Psoas muscle (tissue), 8 donors: ENCODE results near the gene ACP4. TPM values are rescaled to one million over a fixed set of nuclear protein-coding genes. Genes with fewer than 3 reads are reported as not detected.

ENCODE experiments used
- ATAC-seq, 4 donors: fragments of 200-7000 bp; cut with Tn5 transposase; one replicate each; pipeline ENCODE4 v1.9.1; 2020; ENCODE audit warnings: moderate library complexity in 3 of 4, mild to moderate bottlenecking in 2 of 4
- DNase-seq, 2 donors: peaks; one replicate each; pipeline ENCODE4 v3.0.0-alpha.2; 2020
- H3K27ac ChIP-seq: fragments of 200-600 bp; one replicate; pipeline ENCODE4 v1.8.0; 2022
- H3K27me3 ChIP-seq, 3 donors: fragments of 200-600 bp in 1 of 3; one replicate each; pipeline versions ENCODE4 v1.6.1 to v1.8.0; 2013 to 2022; ENCODE audit warnings: low read length in 2 of 3, mild to moderate bottlenecking in 2 of 3, moderate library complexity in 1 of 3; ENCODE audit not compliant: insufficient read depth in 3 of 3
- H3K36me3 ChIP-seq, 2 donors: fragments of 200-600 bp in 1 of 2; one replicate each; pipeline versions ENCODE4 v1.6.1 to v1.8.0; 2013 to 2022; ENCODE audit warnings: low read depth in 1 of 2, mild to moderate bottlenecking in 1 of 2, moderate library complexity in 1 of 2; ENCODE audit not compliant: insufficient read depth in 1 of 2
- H3K4me1 ChIP-seq: fragments of 200-600 bp; one replicate; pipeline ENCODE4 v1.8.0; 2022
- H3K4me3 ChIP-seq: fragments of 200-600 bp; one replicate; pipeline ENCODE4 v1.8.0; 2022; ENCODE audit warnings: mild to moderate bottlenecking
- H3K9me3 ChIP-seq: fragments of 200-600 bp; one replicate; pipeline ENCODE4 v1.8.0; 2022
- WGBS, 3 donors: extraction: QIAGEN DNeasy Blood & Tissue Kit; methylation state at CpG; one replicate each; pipeline versions ENCODE4 v1.1.6 to v1.1.7; 2013; 5-methylcytosine and 5-hydroxymethylcytosine counted together
- intact Hi-C, 2 donors: fragments of 100-400 bp; cut with DNase I; formaldehyde crosslinking; loops; one replicate each; pipeline versions ENCODE4 v1.11.0 to v1.14.2; 2022
- polyA plus RNA-seq, 3 donors: library from polyadenylated mRNA; stranded (reverse); fragments of 200-250 nt; gene quantifications; one replicate each; pipeline ENCODE4 v1.2.3, GENCODE V29; 2013
- total RNA-seq, 4 donors: library from RNA; stranded (reverse); fragmentation: NEBNext Ultra II Directional in 2 of 4; extraction: Animal tissue kit (Norgen Biotek cat#: 25700) in 2 of 4; gene quantifications; one replicate each; pipeline versions ENCODE4 v1.2.1 to v1.2.4, GENCODE V29; 2021 to 2023
- TF ChIP-seq, protein P1 (sequence below): fragments of 200-600 bp; IDR thresholded peaks from one replicate; pipeline ENCODE4 v1.8.0; 2022; ENCODE audit warnings: antibody characterized with exemption
- donor health status: healthy with polysubstance abuse.
- donor health status: DM: no; HTN: no; CAD: no; lungs with moderate emphysema.
- donor health status: Bipolar disorder and iron deficiency.
- donor health status: healthy.
- donor health status: DM: yes; HTN: yes; CAD: no.
- donor health status: DM: no; HTN: no; CAD: no.
- donor health status: DM: no; HTN: no; CAD: no.
- donor health status: DM: yes; HTN: yes; CAD: no.

ACP4 gene
- total and polyA plus RNA-seq, 7 donors: not detected

DNA sequence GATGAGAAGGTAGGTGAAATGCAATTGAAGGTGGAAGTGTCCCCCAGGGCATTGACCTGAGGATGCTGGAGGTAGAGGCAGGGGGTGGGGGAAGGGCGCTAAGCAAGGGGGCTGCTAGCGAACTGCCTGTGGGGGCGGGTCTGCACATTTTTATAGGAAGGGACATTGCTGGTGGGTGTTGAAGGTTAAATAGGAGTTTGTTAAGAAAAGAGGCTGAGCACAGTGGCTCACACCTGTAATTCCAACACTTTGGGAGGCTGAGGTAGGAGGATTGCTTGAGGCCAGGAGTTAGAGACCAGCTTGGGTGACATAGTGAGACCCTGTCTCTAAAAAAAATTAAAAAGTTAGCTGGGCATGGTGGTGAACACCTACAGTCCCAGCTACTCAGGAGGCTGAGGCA, 5.5 kb upstream of the ACP4 start:
- Histone ChIP-seq H3K4me1 (no peaks in the 10 kb centered on the region), H3K4me3 (no peak overlapping the region), H3K9me3 (no peaks in the 10 kb centered on the region), H3K36me3 (no peaks in the 10 kb centered on the region), H3K27ac (no peak overlapping the region), H3K27me3 (peaks cover 0 to 30% (median 9%) of the 10 kb centered on the region in 3 donors)
- TF ChIP-seq, protein P1, sequence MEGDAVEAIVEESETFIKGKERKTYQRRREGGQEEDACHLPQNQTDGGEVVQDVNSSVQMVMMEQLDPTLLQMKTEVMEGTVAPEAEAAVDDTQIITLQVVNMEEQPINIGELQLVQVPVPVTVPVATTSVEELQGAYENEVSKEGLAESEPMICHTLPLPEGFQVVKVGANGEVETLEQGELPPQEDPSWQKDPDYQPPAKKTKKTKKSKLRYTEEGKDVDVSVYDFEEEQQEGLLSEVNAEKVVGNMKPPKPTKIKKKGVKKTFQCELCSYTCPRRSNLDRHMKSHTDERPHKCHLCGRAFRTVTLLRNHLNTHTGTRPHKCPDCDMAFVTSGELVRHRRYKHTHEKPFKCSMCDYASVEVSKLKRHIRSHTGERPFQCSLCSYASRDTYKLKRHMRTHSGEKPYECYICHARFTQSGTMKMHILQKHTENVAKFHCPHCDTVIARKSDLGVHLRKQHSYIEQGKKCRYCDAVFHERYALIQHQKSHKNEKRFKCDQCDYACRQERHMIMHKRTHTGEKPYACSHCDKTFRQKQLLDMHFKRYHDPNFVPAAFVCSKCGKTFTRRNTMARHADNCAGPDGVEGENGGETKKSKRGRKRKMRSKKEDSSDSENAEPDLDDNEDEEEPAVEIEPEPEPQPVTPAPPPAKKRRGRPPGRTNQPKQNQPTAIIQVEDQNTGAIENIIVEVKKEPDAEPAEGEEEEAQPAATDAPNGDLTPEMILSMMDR: no peak
- no peak for ATAC-seq
- no peak for DNase-seq
- intact Hi-C loops: loop anchor here (5.0 to 10.0 kb wide), 4 partner anchors 82 to 417 kb away; partner anchors contain the start of gene NAPSA (in 1 of the 2)
- 92 to 97% (median 92%) methylated on average over 3 of the region's 3 CpGs for WGBS, 3 donors

DNA sequence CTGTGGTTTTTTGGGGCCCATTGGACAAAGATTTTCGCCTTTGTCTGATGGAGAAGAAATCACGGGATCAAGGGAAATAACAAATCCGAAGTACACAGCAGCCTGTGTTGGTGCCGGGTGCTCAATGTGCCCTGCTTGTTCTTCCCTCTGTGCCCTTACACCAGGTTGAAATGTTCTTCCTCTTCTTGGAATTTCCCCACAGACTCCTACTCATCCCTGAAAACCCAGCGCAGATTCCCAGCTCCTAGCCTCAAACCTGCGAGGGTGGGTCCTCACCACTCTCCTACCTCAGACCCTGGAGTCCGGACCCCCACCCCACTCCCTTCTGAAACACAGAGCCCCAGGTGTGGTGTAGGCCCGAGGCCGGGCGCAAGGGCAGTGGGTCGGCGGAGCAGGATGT, 4.9 kb upstream of the ACP4 start:
- H3K9me3 ChIP-seq: no peaks in the 10 kb centered on the region
- H3K36me3 ChIP-seq: no peaks in the 10 kb centered on the region
- no peak overlapping the region for H3K4me3 ChIP-seq
- intact Hi-C loops: loop anchor here in 1 of 2 donors (10.0 kb wide), 1 partner anchor 241 kb away; no protein-coding TSS in a partner anchor
- TF ChIP-seq, protein P1: no peak
- no peak overlapping the region for H3K27ac ChIP-seq
- H3K27me3 ChIP-seq: peaks cover 0 to 24% (median 3%) of the 10 kb centered on the region in 3 donors
- DNase-seq: no peak
- no peaks in the 10 kb centered on the region for H3K4me1 ChIP-seq
- ATAC-seq: no peak
- WGBS, 3 donors: 77 to 85% (median 81%) methylated on average over 12 of the region's 12 CpGs

DNA sequence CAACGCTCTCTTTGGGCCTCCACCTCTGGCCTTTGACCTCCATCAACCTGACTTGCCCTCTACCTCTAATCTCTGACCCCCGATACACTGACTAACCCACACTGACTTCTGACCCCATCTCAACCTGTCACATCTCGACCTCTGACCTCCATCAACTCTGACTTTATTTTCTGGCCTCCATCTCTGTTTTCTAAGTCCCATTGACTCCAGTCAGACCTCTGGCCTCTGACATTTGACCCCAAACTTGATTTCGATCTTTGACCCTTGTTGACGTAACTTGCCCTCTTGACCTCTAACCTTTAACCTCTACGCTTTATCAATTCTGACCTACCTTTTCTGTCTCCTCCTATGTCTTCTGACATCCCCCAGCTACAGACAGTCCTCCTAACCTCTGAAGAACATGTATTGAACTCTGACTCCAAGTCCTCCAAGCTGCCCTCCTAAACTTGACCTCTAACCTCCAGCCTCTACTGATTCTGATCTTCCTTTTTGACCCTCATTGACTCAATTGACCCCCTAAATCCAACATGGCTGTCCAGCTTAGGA, 780 bp downstream of the ACP4 start:
- no peaks in the 10 kb centered on the region for H3K4me1 ChIP-seq
- 86 to 95% (median 91%) methylated on average over 6 of the region's 6 CpGs for WGBS, 3 donors
- no peak for DNase-seq

DNA sequence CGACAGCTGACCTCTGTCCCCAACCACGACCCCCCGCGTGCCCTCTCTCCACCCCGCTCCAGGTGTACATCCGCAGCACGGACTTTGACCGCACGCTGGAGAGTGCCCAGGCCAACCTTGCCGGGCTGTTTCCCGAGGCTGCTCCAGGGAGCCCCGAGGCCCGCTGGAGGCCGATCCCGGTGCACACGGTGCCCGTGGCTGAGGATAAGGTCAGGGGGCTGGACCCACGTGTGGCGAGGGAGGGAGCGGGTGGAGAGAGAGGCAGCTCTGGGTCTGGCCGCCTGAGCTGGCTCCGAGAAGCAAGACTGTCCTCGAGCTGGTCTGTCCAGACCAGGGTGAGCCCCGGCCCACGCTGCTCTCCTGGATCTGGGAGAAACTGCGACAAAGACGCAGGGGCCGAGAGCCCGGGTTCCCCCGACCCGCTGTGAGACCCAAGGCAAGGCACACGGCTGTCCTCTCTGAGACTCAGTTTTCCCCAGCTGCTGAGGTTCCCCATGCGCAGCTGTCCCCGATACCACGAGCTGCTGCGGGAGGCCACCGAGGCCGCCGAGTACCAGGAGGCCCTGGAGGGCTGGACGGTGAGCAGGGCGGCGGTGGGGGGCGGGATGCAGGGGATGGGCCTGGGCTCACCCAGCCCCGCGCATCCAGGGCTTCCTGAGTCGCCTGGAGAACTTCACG, 1.5 kb downstream of the ACP4 start:
- intact Hi-C loops: no loop called here
- H3K4me1 ChIP-seq: no peaks in the 10 kb centered on the region
- H3K27ac ChIP-seq: no peak overlapping the region
- H3K27me3 ChIP-seq: peaks cover 0 to 2% (median 0%) of the 10 kb centered on the region in 3 donors
- H3K36me3 ChIP-seq: peaks cover 0 to 6% of the 10 kb centered on the region in 2 donors
- no peaks in the 10 kb centered on the region for H3K9me3 ChIP-seq
- ATAC-seq (no peak), DNase-seq (no peak)
- TF ChIP-seq, protein P1: no peak
- 71 to 79% (median 74%) methylated on average over 46 to 47 of the region's 47 CpGs for WGBS, 3 donors
- no peak overlapping the region for H3K4me3 ChIP-seq

More for the DNA sequence above, 780 bp downstream of the ACP4 start:
- ATAC-seq: no peak
- intact Hi-C loops: no loop called here
- peaks cover 0 to 6% of the 10 kb centered on the region in 2 donors for H3K36me3 ChIP-seq
- H3K9me3 ChIP-seq: no peaks in the 10 kb centered on the region
- H3K4me3 ChIP-seq: no peak overlapping the region
- TF ChIP-seq, protein P1: no peak
- H3K27ac ChIP-seq: no peak overlapping the region
- peaks cover 0 to 2% (median 0%) of the 10 kb centered on the region in 3 donors for H3K27me3 ChIP-seq
